Ishikawa (cell line): ENCODE measurements around the gene CCN2.

Experiments used
- EP300 ChIP-seq: IDR thresholded peaks from 2 replicates; pipeline ENCODE4 v1.6.1; 2012; ENCODE audit warnings: borderline replicate concordance
- RAD21 ChIP-seq: IDR thresholded peaks from 2 replicates; pipeline ENCODE4 v1.6.1; 2012; ENCODE audit warnings: low read depth
- ZBTB7A ChIP-seq: IDR thresholded peaks from 2 replicates; pipeline ENCODE4 v1.6.1; 2012; ENCODE audit warnings: low read depth
- TF ChIP-seq, protein P1 (sequence below): IDR thresholded peaks from 2 replicates; pipeline ENCODE4 v1.6.1; 2012

DNA sequence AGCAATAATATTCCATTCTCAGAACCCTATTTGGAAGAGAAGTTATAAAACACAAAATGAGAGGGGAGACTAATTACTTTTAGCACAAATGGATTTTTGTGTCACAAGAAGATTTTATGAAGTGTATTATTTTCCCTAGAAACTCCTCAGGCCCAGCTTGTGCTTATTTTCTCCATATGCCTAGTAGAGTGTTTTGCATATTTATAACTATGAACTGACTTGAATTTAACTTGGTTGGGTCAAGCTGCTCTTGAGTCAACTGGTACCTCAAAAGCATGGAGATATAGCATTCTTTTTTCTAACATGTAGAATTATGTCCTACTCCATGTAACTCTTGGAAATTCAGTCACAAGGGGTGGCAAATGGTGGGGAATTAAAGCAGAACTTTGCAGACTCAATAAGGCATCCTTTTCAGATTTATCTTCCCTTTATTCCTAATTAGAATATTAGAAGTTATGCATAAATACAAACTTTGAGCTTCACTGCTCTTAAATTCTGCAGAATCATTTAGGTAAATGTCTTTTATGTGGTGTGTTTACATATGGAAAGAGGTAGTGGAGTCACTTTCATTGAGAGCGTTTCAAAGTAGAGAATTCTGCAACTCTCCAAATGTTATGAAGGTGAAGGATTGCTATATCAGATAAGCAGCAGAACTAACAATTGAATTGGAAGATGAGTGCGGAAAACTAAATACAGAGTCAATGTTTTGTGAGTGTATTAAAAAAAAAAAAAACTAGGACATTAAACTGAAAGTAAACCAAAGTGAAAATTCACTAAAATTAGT, 19.1 kb upstream of the CCN2 start:
- TF ChIP-seq RAD21 (no peak), EP300 (no peak), ZBTB7A (no peak)
- TF ChIP-seq, protein P1, sequence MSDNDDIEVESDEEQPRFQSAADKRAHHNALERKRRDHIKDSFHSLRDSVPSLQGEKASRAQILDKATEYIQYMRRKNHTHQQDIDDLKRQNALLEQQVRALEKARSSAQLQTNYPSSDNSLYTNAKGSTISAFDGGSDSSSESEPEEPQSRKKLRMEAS = no peak
